HG03521 (cell line): ENCODE measurements around the gene GRIK5.

ENCODE experiments used
- ATAC-seq: cut with Tn5 transposase; IDR thresholded peaks from one replicate; pipeline ENCODE4 v1.9.1; 2021; ENCODE audit warnings: mild to moderate bottlenecking, moderate library complexity; ENCODE audit not compliant: unreplicated experiment

Gene GRIK5

GRCh38 chr19:42095142-42095813 is 25.3 kb upstream of the GRIK5 start:
- ATAC-seq: no peak

GRCh38 chr19:42093926-42094325 is 23.9 kb upstream of the GRIK5 start:
- no peak for ATAC-seq

GRCh38 chr19:42093505-42093904 is 23.5 kb upstream of the GRIK5 start:
- ATAC-seq: no peak

DNA sequence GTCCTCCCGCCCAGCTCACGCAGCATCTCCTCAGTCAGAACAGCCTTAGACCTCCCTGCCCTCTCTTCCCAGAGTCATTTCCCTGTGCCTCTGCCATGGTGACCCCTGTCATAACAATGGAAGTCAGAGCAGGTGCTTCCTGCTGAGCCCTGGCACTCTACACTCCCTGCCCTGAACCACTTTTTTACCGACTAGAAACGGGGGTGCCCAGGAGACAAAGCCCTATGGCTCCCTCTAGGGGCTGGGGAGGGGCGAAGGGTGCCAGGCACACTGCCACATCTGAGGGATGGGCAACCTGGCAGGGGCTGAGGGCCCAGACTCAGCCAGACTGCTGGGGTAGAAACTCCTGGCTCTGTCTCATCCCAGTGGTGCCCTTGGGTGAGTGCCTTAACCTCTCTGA is 22.3 kb upstream of the GRIK5 start:
- ATAC-seq: no peak

DNA sequence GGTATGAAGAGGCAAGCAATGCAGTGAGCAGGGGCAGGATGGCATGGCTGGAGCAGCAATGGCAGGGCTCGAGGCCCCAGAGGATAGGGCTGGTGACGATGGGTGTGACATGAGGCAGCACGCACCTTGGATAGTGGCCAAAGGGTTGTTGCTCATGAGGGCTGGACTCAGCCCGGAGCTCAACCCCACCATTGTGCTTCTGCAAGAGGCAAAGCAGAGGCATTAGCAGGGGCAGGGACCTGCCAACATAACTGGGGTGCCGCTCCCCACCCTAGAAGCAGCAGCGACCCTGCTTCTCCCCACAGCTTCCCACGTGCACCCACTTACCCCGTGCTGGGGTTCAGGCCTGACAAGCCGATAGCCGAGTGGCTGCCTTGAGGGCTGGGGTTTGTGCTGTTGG is 21.7 kb upstream of the GRIK5 start:
- no peak for ATAC-seq

- no peak for ATAC-seq
Observed at GRCh38 chr19:42091300-42091699, 21.3 kb upstream of the GRIK5 start.

- no peak for ATAC-seq
Observed at GRCh38 chr19:42090672-42091071, 20.7 kb upstream of the GRIK5 start.

- ATAC-seq: no peak
Observed at GRCh38 chr19:42089772-42090171, 19.8 kb upstream of the GRIK5 start.

- no peak for ATAC-seq
Observed at GRCh38 chr19:42089191-42089750, 19.3 kb upstream of the GRIK5 start.

DNA sequence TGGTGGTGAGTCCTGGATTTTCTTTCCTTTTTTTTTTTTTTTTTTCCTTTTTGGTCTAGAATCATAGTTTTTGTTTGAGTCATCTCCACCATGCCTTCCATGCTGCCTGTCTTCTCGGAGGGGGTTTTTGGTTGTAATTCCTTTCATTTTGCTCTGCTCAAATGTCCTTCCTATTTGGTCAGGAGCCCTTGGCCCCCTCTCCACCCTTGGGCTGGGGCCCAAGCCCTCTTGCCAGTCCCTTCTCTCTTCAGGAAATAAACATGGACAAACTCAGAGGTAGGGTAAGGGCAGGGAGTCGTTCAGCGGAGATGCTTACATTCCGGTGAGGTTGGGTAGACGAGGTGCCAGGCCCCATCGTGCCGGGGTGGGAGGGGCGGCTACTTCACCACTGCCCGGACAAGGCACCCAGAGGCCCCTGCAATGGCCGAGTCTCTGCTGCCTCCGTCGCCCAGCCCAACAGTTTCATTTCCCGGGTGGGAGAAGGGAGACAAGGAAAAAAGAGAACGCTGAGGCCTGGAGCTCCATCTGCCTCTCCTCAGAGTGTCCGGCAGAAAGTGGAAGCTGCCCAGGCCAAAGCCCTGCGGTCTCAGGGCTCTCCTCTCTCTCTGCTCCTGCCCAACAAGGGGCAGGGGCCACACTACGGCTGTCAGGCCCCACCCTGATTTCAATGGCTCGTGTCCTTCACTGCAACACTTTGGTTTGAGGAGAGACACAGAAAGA is 18.6 kb upstream of the GRIK5 start:
- ATAC-seq: no peak

DNA sequence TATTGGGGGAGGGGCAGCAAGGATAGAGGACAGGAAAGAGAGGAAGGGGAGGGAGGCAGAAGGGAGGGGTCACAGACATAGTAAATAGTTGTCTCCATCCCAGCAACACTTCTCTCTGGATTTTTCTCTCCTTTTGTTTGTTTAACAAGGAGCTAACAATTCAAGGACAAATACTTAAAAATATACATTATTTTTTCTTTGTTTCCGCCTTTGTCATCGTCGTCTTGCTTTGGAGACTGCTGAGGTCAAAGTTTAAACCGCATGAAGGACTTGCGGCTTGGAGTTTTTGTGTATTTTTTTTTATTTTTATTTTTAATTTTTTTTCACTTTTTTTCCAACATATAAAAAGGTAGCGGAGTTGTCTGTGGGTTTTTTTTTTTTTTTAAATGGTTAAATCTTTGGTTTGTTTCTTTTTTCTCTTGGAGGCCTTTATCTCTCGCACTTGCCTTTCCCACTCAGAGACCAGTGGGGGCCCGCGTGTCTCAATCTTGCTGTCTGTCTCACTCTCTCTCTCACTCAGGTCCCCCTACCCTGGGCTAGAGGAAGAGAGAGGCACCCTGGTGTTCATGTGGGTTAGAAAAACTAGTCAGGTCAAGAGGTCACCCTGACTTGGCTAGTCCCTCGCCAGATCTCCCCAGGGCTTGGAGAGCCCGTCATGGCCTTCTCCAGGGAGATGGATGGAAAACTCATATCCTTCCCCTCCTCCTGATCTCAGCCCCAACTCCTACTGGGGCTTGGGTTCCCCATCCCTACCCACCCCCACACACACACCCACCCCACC is 17.0 kb upstream of the GRIK5 start:
- no peak for ATAC-seq

GRCh38 chr19:42086188-42086736 is 16.3 kb upstream of the GRIK5 start:
- no peak for ATAC-seq

GRCh38 chr19:42083537-42083936 is 13.5 kb upstream of the GRIK5 start:
- no peak for ATAC-seq

GRCh38 chr19:42081584-42082203 is 11.7 kb upstream of the GRIK5 start:
- no peak for ATAC-seq

GRCh38 chr19:42080764-42081375 is 10.9 kb upstream of the GRIK5 start:
- no peak for ATAC-seq

DNA sequence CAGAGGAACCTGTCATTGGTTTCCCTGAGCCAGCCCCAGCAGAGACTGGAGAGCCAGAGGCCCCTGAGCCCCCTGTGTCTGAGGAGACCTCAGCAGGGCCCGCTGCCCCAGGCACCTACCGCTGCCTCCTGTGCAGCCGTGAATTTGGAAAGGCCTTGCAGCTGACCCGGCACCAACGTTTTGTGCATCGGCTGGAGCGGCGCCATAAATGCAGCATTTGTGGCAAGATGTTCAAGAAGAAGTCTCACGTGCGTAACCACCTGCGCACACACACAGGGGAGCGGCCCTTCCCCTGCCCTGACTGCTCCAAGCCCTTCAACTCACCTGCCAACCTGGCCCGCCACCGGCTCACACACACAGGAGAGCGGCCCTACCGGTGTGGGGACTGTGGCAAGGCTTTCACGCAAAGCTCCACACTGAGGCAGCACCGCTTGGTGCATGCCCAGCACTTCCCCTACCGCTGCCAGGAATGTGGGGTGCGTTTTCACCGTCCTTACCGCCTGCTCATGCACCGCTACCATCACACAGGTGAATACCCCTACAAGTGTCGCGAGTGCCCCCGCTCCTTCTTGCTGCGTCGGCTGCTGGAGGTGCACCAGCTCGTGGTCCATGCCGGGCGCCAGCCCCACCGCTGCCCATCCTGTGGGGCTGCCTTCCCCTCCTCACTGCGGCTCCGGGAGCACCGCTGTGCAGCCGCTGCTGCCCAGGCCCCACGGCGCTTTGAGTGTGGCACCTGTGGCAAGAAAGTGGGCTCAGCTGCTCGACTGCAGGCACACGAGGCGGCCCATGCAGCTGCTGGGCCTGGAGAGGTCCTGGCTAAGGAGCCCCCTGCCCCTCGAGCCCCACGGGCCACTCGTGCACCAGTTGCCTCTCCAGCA is 10.1 kb upstream of the GRIK5 start:
- ATAC-seq: no peak

GRCh38 chr19:42079276-42079669 is 9.3 kb upstream of the GRIK5 start:
- ATAC-seq: no peak

GRCh38 chr19:42078538-42079275 is 8.7 kb upstream of the GRIK5 start:
- ATAC-seq: no peak

DNA sequence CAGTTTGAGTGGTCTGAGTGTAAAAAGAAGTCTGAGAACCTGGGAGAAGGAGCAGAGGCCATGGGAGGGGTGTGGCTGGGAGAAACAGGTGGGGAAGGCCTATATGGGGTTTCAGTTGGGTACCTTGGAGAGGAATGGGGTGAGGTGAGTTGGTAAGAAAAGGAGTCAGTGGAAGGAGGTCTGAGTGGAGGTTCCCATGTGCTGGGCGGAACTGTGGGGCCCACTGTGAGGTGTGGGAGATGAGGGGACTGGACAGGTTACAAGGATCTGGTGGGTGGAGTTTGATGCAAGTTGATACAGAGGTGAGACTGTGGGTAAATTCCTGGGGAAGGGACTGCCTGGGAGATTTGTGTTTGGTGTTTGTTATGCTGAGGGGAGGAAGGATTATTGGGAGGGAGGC is 8.1 kb upstream of the GRIK5 start:
- no peak for ATAC-seq
